ENCODE results near the gene SLC13A3.

Gene SLC13A3

DNA sequence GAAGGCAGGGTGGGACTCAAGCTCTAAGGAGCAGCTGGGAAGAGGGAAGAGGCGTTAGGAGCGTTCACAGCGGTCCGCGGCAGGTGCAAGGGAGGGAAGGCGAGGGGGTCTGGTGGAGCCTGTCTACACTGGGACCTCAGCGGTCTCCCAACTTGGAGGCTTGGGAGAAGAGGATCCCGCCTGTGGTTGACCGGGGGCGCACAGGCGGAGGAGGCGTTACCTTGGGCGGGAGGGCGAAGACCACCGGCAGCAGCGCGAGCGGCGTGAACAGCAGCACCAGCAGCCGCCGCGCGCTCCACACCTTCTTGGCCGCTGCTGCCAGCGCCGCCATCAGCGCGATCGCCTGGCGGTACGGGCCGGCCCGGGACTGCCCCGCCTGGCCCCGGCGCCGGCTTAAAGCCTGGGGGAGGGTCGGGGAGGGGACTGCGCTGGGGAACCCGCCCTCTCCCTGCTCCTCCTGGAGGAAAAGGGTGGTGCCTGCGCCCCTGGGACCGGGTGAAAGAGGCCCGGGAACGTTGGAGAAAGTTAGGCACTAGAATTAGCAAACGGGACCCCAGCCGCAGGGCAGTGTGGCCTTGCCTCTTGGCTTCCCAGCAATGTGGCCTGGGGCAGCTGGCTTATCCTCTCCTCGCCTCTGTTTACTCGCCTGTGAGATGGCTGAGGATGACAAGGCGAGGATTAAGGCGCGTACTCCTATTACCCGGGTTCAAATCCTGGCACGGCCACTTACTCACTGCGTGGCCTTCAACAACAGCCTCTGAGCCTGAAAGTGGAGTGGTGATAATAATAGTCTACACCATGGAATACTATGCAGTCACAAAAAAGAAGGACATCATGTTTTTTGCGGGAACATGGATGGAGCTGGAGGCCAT is at the start of gene SLC13A3:
Gene SLC13A3 (minus strand): TSS at position 369 of the 872 bp plus-strand sequence. CDS start 38 bp downstream, at position 331.
- no peak for DNase-seq

- no peak for DNase-seq
Measured at GRCh38 chr20:46701057-46701456, 49.8 kb upstream of the SLC13A3 start.

GRCh38 chr20:46700481-46700880 is 49.2 kb upstream of the SLC13A3 start:
- no peak for DNase-seq

DNA sequence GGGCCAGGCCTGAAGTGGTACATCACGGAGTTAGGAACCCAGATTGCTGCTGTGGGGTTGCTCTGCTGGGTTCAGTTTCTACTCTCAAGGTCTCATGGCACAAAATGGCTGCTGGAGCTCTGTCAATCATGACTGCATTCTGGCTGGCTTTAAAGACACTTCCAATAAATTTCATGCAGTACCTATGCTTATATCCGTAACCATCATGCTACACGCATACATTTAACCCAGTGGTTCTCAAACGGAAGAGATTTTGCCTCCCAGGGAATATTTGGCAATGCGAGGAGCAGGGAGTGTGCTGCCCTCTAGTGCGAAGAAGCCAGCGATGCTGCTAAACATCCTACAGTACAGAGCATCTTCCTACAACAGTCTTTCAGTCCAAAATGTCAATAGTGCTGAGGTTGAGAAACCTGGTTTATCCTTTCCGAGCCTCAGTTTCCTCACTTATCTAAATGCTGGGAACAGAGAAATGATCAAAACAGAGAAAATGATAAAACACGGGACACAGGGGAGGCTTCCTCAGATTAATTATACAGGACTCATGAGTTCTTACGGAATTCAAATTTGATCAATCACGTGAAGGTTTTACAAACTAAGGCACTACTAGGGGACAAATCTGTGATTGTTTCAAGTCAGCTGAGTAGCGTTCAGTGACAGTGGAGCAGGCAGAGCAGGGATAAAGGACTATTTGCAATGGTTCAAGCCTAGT is 48.5 kb upstream of the SLC13A3 start:
- peak; percentile 66 for DNase-seq

DNA sequence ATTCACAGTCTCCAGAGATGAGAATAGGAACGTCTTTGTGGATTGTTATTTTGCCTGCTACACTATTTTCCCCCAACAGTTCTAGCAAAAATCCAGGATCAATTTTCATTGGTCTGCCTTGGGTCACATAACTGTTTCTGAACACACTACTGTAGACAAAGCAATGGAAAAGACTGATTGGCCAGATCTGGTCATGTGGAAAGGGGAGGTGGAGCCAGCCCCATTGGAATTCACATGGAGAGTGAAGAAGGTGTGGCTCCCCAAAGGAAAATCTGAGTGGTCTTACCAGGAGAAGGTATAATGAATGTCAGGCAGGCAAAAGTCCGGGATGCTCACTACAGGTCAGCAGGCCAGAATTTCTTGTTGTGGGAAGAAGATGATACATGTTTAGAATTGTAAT is 47.5 kb upstream of the SLC13A3 start:
- no peak for DNase-seq

DNA sequence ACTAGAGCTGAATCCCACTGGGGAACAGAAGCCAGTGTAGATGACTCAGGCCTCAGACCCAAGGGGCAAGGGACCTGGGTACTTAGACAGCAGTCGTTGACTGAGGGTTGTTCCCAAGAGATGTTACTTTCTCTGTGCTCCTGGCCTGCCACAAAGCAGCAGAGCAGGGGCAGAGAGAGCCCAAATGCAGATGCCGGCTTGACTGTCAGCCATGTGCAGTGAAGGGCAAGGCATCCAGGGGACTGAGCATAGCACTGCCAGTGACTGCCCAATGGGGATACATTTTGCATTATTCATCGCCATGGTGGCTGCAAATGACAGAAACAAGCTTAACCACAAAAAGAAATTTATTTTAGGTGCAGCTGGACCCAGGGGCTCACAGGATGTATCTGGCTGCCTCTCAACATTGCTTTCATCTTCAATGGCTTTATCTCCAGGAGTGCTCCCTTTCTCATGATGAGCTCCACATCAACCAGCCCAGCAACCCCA is 45.6 kb upstream of the SLC13A3 start:
- DNase-seq: no peak

- peak; percentile 24 for DNase-seq
Measured at GRCh38 chr20:46695892-46696291, 44.6 kb upstream of the SLC13A3 start.

- peak; percentile 93 for DNase-seq
Measured at GRCh38 chr20:46694484-46694883, 43.2 kb upstream of the SLC13A3 start.

DNA sequence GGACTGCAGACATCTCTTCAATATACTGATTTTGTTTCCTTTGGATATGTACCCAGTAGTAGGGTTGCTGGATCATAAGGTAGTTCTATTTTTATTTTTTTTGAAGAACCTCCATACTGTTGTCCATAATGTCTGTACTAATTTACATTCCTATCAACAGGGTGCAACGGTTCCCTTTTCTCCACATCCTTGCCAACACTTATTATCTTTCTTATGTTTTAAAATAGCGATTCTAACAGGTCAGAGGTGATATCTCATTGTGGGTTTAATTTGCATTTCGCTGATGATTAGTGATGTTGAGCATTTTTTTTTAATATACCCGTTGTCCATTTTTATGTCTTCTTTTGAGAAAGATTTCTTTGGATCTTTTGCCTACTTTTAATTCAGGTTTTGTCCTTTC is 39.9 kb upstream of the SLC13A3 start:
- DNase-seq: peak; percentile 82

GRCh38 chr20:46690219-46691106 is 39.2 kb upstream of the SLC13A3 start:
- peak; percentile 86 for DNase-seq

- no peak for DNase-seq
Measured at GRCh38 chr20:46689754-46690085, 38.5 kb upstream of the SLC13A3 start.

- peak; percentile 100 for DNase-seq
Measured at GRCh38 chr20:46689082-46689753, 38.0 kb upstream of the SLC13A3 start, which contains the start of gene TP53RK. TP53RK (minus strand) TSS chr20:46689444; CDS start chr20:46689414, 30 bp downstream.

GRCh38 chr20:46688151-46689081 is 37.2 kb upstream of the SLC13A3 start:
- DNase-seq: peak; percentile 43

DNA sequence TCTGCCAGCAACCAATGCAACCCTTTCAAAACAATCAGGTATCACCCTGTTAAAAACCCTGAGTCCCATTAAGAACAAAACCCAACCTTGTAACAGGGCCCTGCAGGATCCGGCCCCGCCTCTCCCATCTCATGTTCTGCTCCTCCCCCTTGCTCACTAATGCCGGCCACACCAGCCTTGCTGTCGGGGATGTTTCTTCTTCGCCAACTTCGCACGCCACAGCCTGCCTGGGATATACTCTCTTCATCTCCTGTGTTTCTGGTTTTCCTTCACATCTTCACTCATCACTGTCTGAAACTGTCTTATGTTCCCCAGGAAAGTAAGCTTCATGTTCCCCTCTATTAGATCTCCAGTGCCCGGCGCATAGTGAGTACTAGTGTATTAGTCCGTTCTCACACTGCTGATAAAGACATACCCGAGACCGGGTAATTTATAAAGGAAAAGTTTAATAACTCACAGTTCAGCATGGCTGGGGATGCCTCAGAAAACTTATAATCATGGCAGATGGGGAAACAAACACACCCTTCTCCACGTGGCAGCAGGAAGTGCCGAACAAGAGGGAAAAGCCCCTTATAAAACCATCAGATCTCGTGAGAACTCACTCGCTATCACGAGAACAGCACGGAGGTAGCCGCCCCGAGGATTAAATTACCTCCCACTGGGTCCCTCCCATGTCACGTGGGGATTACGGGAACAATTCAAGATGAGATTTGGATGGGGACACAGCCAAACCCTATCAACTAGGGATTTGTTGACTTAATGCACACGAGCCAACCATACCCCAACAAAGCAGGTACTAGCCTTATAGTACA is 32.9 kb upstream of the SLC13A3 start:
- DNase-seq: peak; percentile 50

DNA sequence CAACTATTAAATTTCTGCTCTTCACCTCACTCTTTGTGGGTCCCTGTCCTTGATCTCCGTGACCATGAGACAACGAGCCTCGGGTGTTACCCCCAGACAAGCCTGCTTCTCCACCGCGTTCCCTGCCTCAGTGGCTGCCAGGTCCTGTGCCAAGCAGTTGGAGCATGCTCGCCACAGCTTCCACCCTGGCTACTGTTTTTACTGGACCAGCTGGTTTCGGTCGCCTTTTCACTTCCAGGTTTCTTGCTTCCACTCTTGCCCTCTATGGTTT is 32.3 kb upstream of the SLC13A3 start:
- no peak for DNase-seq

DNA sequence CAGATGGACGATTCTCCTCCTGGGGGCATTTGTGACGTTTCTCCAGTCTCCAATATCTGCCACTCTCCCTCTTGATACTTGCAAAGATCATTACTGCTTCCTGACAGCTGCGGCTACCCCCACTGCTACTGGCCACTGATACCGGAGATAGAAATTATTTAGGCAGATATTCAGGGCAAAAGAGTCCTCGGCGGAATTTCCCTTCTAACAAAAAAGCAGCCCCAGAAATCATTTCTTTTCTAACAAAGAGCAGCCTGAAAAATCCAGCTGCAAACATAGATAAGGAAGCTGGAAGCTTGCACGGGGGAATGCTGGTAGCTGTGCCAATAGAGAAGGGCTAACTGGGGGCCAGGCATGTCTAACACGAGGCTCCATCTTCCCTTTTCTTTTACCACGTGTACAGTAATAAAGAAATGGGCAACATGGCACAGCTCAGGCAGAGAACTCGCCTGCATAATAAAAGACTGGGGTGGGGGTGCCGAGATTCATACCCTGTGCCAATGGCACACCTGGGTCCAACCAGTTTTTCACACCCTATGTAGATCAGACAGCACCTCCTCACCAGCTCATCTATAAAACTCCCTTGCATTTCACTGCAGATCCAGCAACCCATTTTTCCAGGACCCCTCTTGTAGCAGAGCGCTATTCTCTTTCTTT is 31.9 kb upstream of the SLC13A3 start:
- peak; percentile 89 for DNase-seq

DNA sequence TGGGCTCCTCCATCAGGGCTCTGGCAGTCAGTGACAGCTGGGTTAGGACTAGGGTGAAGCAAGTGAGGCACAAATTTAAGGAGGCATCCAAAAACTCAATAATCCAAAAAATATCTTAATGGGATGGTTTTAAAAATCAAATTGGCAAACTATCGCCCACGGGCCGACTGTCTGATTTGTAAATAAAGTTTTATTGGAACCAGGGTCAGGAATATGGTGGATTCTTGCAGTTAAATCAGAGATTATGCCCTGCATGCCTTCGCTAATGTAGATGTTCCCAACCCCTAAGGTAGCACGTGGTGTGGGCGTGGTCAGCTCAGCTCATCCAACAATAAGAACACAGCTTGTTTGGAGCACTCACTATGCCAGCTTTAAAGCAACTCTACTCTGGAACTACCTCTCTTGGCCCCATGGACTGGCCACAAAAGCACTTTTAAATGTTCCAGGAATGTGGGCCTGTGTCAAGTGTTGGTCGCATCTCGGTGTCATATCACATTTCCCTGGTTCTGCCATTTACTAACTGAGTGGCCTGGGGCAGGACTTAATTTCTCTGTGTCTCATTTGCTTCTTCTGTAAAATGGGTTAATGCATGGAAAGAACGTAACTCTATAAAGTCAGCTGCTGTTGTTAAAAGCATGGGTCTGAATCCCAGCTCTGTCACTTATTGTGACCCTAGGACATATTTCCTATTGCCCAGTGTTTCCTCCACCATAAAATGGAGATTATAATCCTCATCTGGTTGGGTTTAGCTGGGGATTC is 31.0 kb upstream of the SLC13A3 start:
- DNase-seq: peak; percentile 62

DNA sequence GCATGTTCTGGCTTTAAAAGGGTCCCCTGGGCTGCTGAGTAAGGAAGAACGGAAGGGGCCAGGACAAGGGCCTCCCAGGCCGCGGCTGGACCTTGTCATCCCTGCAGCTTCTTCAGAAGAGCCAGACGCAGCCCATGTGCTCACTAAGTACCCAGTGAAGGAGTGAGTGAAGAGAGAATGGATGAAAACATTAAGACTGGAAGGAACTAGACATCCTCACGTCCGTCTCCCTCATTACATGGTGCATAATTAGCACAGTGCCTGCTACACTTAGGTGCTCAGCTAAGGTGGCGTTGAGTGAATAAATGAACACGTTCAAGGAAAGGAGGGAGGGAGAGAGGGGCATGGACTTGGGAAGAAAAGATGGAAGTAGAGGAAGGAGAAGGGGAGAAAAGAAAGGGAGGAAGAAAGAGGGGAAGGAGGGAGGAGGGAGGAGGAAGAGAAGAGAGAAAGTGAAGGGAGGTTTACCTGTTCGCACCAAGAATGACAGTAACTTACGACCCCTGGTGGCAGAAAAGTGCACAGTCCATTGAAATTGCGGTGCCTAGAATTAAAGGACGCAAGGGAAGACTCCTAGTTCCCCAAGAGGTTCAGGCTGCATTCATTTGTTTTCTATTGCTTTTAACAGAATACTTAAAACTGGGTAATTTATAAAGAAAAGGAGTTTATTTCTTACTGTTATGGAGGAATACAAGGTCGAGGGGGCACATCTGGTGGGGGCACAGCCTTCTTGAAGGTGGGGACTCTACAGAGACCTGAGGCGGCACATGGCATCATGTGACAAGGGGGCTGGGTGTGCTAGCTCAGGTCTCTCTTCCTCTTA is 30.0 kb upstream of the SLC13A3 start:
- peak; percentile 80 for DNase-seq
